ENCODE measurements around the gene VWA1.

VWA1 gene

GRCh38 chr1:1489231-1489630, 53.7 kb downstream of the VWA1 start:
- no peak for DNase-seq

- DNase-seq, result no peak
These were observed 54.4 kb downstream of the VWA1 start for GRCh38 chr1:1489861-1490260.

- no peak for DNase-seq
These were observed 55.2 kb downstream of the VWA1 start for GRCh38 chr1:1490633-1491230.

- DNase-seq, result no peak
These were observed 56.1 kb downstream of the VWA1 start for GRCh38 chr1:1491601-1492000.
